ENCODE results near the gene HIBADH. TPM values are rescaled to one million over a fixed set of nuclear protein-coding genes. Genes with fewer than 3 reads are reported as not detected.

The HIBADH gene
- total RNA-seq, 4 donors from 2014 or later: 19.6 to 35.0 (median 30.5) TPM

- WGBS, 2 donors: 94 to 97% methylated on average over 2 of the region's 2 CpGs
- DNase-seq (ENCODE audit: low spot score in 2 of 2): no peak
- intact Hi-C loops (cut with DNase I; ENCODE audit: low total_unique reads): no loop called here
- no peak for TF ChIP-seq CTCF (IDR thresholded peaks at IDR 0.05)
- TF ChIP-seq POLR2A (IDR thresholded peaks at IDR 0.05): no peak
- no peak overlapping the region for H3K4me3 ChIP-seq (ENCODE audit: low read depth, poor library complexity, severe bottlenecking)
These were observed 58.9 kb downstream of the HIBADH start for GRCh38 chr7:27603813-27604212.

GRCh38 chr7:27602766-27603165 lies 59.9 kb downstream of the HIBADH start:
- 60 to 81% methylated on average over 4 of the region's 4 CpGs for WGBS, 2 donors
- intact Hi-C loops (cut with DNase I; ENCODE audit: low total_unique reads): no loop called here
- TF ChIP-seq POLR2A (IDR thresholded peaks at IDR 0.05) (no peak), CTCF (IDR thresholded peaks at IDR 0.05) (no peak)
- H3K4me3 ChIP-seq (ENCODE audit: low read depth, poor library complexity, severe bottlenecking): no peak overlapping the region
- no peak for DNase-seq (ENCODE audit: low spot score in 2 of 2)

GRCh38 chr7:27601217-27601616 lies 61.5 kb downstream of the HIBADH start:
- no peak for TF ChIP-seq POLR2A (IDR thresholded peaks at IDR 0.05)
- TF ChIP-seq CTCF (IDR thresholded peaks at IDR 0.05): no peak
- 87 to 92% methylated on average over 2 of the region's 2 CpGs for WGBS, 2 donors
- no peak overlapping the region for H3K4me3 ChIP-seq (ENCODE audit: low read depth, poor library complexity, severe bottlenecking)
- intact Hi-C loops (cut with DNase I; ENCODE audit: low total_unique reads): no loop called here
- DNase-seq (ENCODE audit: low spot score in 2 of 2): no peak

- 95% methylated on average over 1 of the region's 1 CpG for WGBS, 2 donors
- DNase-seq (ENCODE audit: low spot score in 2 of 2): no peak
- no peak for TF ChIP-seq POLR2A (IDR thresholded peaks at IDR 0.05)
- no peak for TF ChIP-seq CTCF (IDR thresholded peaks at IDR 0.05)
- no peak overlapping the region for H3K4me3 ChIP-seq (ENCODE audit: low read depth, poor library complexity, severe bottlenecking)
- intact Hi-C loops (cut with DNase I; ENCODE audit: low total_unique reads): no loop called here
These were observed 62.4 kb downstream of the HIBADH start for GRCh38 chr7:27600247-27600646.

- WGBS, 2 donors: 93 to 98% methylated on average over 5 of the region's 5 CpGs
- intact Hi-C loops (cut with DNase I; ENCODE audit: low total_unique reads): no loop called here
- H3K4me3 ChIP-seq (ENCODE audit: low read depth, poor library complexity, severe bottlenecking): no peak overlapping the region
- no peak for DNase-seq (ENCODE audit: low spot score in 2 of 2)
- no peak for TF ChIP-seq POLR2A (IDR thresholded peaks at IDR 0.05)
- no peak for TF ChIP-seq CTCF (IDR thresholded peaks at IDR 0.05)
These were observed 67.7 kb downstream of the HIBADH start for GRCh38 chr7:27595009-27595408.

GRCh38 chr7:27593226-27593625 lies 69.5 kb downstream of the HIBADH start:
- 98% methylated on average over 2 of the region's 2 CpGs for WGBS, 2 donors
- H3K4me3 ChIP-seq (ENCODE audit: low read depth, poor library complexity, severe bottlenecking): no peak overlapping the region
- intact Hi-C loops (cut with DNase I; ENCODE audit: low total_unique reads): no loop called here
- no peak for TF ChIP-seq POLR2A (IDR thresholded peaks at IDR 0.05)
- TF ChIP-seq CTCF (IDR thresholded peaks at IDR 0.05): no peak
- no peak for DNase-seq (ENCODE audit: low spot score in 2 of 2)
